ENCODE data around the gene RBFOX2. TPM values are rescaled to one million over a fixed set of nuclear protein-coding genes. Genes with fewer than 3 reads are reported as not detected.
A peak's percentile ranks its signal among the peaks of the same experiment; 100 is the strongest.

The RBFOX2 gene
- total RNA-seq, 1 donor from 2014 or later: 64.1 TPM

DNA sequence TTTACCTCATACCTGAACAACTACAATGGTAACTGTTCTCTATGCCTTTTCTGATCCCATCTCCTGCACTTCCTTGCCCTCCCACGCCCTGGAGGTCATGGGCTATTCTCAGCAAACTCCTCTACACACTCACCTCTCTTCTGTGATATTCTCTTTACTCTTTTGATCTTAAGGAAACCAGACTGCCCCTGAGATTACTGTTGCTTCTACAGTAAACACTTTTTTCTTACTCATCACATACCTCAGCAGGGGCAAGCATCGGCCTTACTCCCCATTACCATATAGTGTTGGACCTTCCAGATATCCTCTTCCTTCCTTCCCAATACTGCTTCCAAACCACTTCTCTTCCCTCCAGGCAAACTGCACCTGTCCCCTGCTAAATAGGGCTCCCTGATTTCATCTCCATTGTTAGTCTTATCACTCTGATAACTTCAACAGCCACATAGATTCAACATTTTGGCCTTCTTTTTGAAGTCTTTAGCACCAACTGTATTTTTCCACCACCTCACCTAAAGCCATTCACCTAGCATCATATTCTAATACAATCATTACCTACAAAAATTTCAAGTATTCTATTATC, 141.2 kb downstream of the RBFOX2 start:
- Histone ChIP-seq H3K4me3 (no peak overlapping the region), H3K27me3 (no peaks in the 10 kb centered on the region), H3K9me3 (no peaks in the 10 kb centered on the region), H3K27ac (no peak overlapping the region), H3K4me1 (peaks cover 13% of the 10 kb centered on the region), H3K36me3 (no peaks in the 10 kb centered on the region)
- DNase-seq (no peak), ATAC-seq (no peak)
- TF ChIP-seq, protein P1, sequence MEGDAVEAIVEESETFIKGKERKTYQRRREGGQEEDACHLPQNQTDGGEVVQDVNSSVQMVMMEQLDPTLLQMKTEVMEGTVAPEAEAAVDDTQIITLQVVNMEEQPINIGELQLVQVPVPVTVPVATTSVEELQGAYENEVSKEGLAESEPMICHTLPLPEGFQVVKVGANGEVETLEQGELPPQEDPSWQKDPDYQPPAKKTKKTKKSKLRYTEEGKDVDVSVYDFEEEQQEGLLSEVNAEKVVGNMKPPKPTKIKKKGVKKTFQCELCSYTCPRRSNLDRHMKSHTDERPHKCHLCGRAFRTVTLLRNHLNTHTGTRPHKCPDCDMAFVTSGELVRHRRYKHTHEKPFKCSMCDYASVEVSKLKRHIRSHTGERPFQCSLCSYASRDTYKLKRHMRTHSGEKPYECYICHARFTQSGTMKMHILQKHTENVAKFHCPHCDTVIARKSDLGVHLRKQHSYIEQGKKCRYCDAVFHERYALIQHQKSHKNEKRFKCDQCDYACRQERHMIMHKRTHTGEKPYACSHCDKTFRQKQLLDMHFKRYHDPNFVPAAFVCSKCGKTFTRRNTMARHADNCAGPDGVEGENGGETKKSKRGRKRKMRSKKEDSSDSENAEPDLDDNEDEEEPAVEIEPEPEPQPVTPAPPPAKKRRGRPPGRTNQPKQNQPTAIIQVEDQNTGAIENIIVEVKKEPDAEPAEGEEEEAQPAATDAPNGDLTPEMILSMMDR (IDR thresholded peaks at IDR 0.05): no peak
- intact Hi-C loops (cut with DNase I): no loop called here

DNA sequence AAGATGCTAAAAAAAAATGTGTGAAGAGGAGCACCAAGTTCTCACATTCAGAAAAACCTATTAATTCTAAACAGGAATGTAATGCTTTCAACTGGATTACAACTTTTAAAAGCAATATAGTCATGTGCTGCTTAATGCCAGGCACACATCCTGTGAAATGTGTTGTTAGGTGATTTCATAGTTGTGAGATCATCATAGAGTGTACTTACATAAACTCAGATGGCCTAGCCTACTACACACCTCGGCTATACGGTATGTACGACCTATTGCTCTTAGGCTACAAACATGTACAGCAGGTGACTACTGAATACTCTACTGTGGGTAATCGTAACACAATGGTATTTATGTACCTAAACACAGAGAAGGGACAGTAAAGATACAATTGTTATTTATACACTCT, 142.3 kb downstream of the RBFOX2 start:
- Histone ChIP-seq H3K9me3 (no peaks in the 10 kb centered on the region), H3K4me3 (no peak overlapping the region), H3K27me3 (no peaks in the 10 kb centered on the region), H3K27ac (no peak overlapping the region), H3K36me3 (no peaks in the 10 kb centered on the region), H3K4me1 (peaks cover 17% of the 10 kb centered on the region)
- intact Hi-C loops (cut with DNase I): no loop called here
- DNase-seq (no peak), ATAC-seq (no peak)
- TF ChIP-seq, protein P1 (IDR thresholded peaks at IDR 0.05): no peak

DNA sequence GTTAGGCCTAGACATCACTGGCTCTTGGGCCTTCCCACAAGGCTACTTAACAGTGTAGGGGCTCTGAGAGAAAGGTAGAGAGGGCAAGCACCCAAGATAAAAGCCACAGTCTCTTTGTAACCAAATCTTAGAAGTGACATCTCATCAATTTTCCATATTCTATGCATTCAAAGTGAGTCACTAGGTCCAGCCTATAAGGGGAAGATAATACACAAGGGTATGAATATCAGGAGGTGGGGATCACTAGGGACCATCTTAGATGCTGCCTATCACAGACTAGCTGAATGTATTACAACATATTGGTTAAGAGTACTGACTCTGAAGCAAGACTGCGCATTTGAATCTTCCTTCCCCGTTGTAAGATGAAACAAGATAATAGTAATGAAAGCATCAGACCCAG, 144.1 kb downstream of the RBFOX2 start:
- H3K4me1 ChIP-seq: peaks cover 17% of the 10 kb centered on the region
- no peaks in the 10 kb centered on the region for H3K27me3 ChIP-seq

DNA sequence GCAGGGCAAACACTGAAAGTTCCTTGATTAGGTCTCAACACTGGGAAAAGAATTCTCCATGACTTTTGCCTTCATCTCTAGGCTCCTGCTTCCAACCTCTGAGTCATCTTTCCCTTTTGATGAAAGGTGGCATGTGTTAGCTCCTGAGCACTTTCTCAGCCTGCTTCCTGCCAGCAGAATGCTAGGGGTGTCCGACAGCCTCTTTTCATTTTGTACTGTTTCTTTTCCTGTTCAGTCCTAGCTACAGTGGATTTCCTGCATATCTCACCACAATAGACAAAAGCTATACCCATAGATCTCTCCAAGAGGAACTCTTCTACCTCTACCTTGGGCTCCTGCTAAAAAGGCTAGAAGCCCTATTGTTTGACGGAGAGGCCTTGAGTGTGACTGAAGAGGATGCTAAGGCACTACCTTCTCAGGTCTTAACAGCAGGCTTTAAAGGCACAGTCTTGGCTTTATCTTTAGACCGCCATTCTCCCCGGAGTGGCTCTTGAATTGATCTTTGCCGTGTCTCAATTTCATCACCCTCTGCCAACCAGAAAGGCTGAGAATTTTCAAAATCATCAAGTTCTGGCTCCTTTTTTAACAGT, 145.5 kb downstream of the RBFOX2 start:
- intact Hi-C loops (cut with DNase I): no loop called here
- ATAC-seq: peak; percentile 38
- H3K4me3 ChIP-seq: no peak overlapping the region
- DNase-seq: no peak
- H3K4me1 ChIP-seq: peaks cover 17% of the 10 kb centered on the region
- TF ChIP-seq, protein P1 (IDR thresholded peaks at IDR 0.05): no peak
- no peaks in the 10 kb centered on the region for H3K9me3 ChIP-seq
- H3K36me3 ChIP-seq: no peaks in the 10 kb centered on the region
- H3K27ac ChIP-seq: peak overlapping the region; percentile 17
- no peaks in the 10 kb centered on the region for H3K27me3 ChIP-seq

More for the DNA sequence above, 144.1 kb downstream of the RBFOX2 start:
- ATAC-seq (no peak), DNase-seq (no peak)
- intact Hi-C loops (cut with DNase I): no loop called here
- Histone ChIP-seq H3K4me3 (no peak overlapping the region), H3K36me3 (no peaks in the 10 kb centered on the region), H3K9me3 (no peaks in the 10 kb centered on the region), H3K27ac (no peak overlapping the region)
- TF ChIP-seq, protein P1 (IDR thresholded peaks at IDR 0.05): no peak

DNA sequence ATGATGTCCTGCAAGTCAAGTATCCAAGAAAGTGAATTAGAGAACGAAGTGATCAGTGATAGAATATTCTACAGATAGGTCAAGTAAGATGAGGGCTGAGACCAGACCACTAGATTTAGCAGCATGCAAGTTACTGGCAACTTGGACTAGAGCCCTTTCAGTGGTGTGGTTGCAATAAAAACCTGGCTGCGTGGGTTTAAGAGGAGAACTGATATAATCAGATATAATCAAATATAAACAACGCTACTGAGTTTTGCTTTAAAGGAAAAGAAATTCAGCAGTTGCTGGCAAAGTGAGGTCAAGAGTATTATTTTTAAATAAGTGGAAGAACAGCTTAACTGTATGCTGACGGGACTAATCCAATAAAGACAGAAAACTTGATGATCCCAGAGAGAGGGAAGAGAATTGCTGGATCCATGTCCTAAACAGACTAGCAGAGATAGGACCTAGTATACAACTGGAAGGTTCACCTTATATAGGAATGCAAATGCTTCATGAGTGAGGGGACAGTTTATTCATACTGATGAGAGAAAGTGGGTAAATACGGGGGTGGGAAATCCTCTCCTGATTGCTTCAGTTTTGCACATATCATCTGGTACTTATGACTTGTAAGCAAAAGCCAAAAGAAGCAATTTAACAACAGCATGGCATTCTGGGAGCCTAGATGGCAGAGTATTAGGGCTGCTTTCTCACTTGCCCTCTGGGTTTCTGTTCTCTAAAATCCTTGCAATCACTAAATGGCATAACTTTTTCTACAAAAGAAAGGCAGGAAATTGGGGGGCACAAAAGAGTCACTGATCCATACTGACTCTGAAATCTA, 146.2 kb downstream of the RBFOX2 start:
- peaks cover 17% of the 10 kb centered on the region for H3K4me1 ChIP-seq
- peak overlapping the region; percentile 17 for H3K27ac ChIP-seq
- H3K4me3 ChIP-seq: no peak overlapping the region
- TF ChIP-seq, protein P1 (IDR thresholded peaks at IDR 0.05): no peak
- no peaks in the 10 kb centered on the region for H3K27me3 ChIP-seq
- ATAC-seq (no peak), DNase-seq (no peak)
- intact Hi-C loops (cut with DNase I): no loop called here
- no peaks in the 10 kb centered on the region for H3K9me3 ChIP-seq
- no peaks in the 10 kb centered on the region for H3K36me3 ChIP-seq

Measured in upper lobe of right lung (tissue), 1 donor.